ENCODE results near the gene FOXO6.

DNA sequence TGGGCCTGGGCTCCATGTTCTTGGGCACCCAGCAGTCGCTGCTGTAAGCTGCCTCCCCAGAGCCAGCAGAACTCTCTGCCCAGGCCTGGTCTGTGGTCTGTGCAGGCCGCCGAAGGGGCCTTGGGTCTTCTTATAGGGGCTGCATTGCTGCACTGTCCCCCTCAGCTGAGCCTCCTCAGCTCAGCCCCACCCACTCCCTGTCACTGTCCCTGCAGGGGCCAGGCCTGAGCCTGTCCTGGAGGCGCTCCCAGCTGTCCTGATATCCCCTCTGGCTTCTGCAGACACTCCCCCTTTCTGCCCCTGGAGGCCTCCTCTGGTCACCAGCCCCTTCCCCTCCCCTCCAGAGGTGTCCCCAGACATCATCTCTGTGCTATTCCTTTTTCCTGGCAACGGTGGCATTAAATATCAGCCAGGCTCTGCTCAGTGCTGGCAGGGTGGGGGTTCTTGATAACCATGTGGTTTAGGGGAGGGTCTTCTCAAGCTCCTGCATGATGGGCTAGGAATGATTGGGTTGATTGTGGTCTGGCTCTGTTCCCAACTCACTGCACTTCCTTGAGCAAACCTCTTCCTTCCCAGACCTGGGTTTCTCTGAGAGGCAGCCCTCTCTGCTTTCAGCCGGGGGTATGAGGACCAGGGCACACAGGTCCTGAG is 3.7 kb upstream of the FOXO6 start:
- TF ChIP-seq, protein P1, sequence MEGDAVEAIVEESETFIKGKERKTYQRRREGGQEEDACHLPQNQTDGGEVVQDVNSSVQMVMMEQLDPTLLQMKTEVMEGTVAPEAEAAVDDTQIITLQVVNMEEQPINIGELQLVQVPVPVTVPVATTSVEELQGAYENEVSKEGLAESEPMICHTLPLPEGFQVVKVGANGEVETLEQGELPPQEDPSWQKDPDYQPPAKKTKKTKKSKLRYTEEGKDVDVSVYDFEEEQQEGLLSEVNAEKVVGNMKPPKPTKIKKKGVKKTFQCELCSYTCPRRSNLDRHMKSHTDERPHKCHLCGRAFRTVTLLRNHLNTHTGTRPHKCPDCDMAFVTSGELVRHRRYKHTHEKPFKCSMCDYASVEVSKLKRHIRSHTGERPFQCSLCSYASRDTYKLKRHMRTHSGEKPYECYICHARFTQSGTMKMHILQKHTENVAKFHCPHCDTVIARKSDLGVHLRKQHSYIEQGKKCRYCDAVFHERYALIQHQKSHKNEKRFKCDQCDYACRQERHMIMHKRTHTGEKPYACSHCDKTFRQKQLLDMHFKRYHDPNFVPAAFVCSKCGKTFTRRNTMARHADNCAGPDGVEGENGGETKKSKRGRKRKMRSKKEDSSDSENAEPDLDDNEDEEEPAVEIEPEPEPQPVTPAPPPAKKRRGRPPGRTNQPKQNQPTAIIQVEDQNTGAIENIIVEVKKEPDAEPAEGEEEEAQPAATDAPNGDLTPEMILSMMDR (IDR thresholded peaks at IDR 0.05) = no peak
- TF ChIP-seq POLR2A (IDR thresholded peaks at IDR 0.05) = no peak

Measured in prostate gland (tissue), 2 donors.